GM18861 (cell line): ENCODE measurements around the gene DPYD.

Source experiments
- ATAC-seq: cut with Tn5 transposase; IDR thresholded peaks from one replicate; pipeline ENCODE4 v1.9.1; 2021; ENCODE audit not compliant: unreplicated experiment

The DPYD gene

DNA sequence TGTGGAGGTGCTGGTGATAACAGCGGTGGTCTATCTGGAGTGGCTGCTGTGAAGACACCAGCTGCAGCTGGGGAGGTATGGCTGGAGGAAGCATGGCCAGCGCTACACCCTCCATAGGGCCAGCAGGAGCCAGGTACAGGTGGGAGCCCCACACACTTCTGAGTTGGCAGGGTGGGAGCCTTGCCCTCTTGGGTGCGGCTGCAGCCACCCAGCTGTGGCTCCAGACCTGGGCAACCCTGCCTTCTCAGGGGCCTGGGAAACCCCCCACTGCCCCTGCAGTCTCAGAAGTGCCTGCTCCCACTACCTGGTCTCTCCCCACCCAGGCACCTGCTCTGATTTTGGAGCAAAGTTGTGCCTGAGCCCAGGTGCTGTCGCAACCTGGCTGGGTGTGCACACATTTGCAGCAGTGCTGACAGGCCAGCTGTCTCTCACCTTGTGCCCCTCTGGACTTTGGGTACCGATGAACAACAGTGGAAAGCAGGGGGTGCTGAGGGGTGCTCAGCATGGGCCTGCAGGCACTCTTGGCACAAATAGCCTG is 76.2 kb downstream of the DPYD start:
- no peak for ATAC-seq

- no peak for ATAC-seq
Measured at GRCh38 chr1:97841338-97841737, 79.5 kb downstream of the DPYD start.

- ATAC-seq, result no peak
Measured at GRCh38 chr1:97837161-97837560, 83.7 kb downstream of the DPYD start.

GRCh38 chr1:97834899-97835298 is 85.9 kb downstream of the DPYD start:
- no peak for ATAC-seq

GRCh38 chr1:97833881-97834280 is 87.0 kb downstream of the DPYD start:
- ATAC-seq, result no peak

GRCh38 chr1:97832481-97832880 is 88.4 kb downstream of the DPYD start:
- no peak for ATAC-seq

DNA sequence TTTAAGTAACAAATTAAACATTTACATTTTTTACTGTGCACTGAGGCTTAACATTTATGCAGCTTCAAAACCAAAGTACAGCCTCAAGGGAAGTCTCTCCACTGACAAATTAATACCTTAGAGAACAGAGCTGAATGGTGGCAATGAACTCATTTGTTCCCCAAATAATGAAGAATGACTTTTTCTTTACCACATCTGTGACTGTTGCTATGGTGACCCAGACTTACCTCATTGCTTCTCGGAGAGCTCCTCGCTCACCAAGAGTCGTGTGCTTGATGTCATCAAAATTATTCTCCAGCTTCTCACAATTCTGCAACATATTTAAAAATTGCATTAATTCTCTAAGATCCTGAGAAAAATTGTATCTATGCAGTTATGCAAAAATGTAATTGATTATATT is 92.9 kb downstream of the DPYD start:
- ATAC-seq, result peak; percentile 80

- ATAC-seq, result no peak
Measured at GRCh38 chr1:97826820-97827219, 94.0 kb downstream of the DPYD start.

GRCh38 chr1:97824624-97825023 is 96.2 kb downstream of the DPYD start:
- no peak for ATAC-seq

GRCh38 chr1:97824200-97824599 is 96.6 kb downstream of the DPYD start:
- no peak for ATAC-seq

DNA sequence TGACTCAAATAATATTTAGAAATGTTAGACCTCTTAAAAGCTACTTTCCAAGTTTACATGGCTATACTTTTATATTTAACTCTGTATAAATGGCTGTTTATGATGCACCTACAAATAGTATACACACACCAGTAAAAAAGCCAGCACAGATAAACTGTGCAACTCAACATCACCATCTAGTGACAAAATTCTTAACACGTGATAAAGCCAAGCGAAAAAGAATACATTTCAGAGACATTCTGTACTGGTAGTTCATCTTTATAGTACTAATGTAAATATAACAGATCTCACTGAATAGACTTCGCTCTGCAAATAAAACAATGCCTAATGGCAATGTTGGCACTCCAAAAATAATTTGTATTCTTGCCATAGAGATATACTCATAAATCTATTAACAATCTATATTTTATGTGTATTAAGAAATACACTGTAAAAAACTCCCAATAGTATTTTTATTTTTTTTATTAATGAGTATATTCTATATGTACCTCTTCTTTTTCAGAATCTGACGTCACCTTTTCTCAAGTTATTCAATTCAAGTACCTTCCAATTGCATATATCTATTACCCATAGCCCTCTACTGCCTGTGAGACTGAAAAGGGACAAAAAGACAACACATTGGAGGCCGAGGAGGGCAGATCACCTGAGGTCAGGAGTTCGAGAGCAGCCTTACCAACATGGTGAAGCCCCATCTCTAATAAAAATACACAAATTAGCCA is 100.2 kb downstream of the DPYD start:
- ATAC-seq, result peak; percentile 81

DNA sequence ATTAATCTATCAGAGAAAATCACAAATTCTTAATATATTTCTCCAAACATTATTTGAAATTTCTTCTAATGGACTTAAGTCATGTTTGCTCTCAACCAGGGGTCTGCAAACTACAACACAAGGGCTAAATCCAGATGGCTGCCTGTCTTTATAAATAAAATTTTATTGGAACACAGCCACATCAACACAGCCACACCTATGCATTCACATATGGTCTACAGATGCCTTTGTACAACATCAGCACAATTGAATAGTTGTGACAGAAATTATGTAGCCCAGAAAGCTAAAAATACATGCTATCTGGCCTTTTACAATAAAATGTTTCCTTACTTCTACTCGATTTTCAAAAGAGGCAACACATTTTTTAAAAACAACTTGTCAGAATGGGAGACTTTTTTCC is 103.9 kb downstream of the DPYD start:
- no peak for ATAC-seq

- no peak for ATAC-seq
Measured at GRCh38 chr1:97814804-97815203, 106.0 kb downstream of the DPYD start.

GRCh38 chr1:97814121-97814520 is 106.7 kb downstream of the DPYD start:
- ATAC-seq, result no peak

- ATAC-seq, result no peak
Measured at GRCh38 chr1:97812076-97812475, 108.8 kb downstream of the DPYD start.

DNA sequence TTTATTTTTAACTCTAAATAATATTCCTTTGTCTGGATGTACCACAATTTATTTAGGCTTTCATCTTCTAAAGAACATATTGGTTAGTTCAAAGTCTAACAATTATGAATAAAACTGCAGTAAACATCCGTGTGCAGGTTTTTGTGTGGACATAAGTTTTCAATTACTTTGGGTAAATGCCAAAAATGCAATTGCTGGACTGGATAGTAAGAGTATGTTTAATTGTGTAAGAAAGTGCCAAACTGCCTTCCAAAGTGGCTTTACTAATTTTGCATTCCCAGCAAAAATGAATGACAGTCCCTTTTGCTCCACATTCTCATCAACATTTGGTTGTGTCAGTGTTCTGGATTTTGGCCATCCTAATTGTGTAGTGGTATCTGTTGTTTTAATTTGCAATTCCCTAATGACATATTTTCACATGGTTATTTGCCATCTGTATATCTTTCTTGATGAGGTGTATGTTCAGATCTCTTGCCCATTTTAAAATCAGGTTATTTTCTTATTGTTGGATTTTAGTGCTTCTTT is 113.8 kb downstream of the DPYD start:
- ATAC-seq, result no peak

DNA sequence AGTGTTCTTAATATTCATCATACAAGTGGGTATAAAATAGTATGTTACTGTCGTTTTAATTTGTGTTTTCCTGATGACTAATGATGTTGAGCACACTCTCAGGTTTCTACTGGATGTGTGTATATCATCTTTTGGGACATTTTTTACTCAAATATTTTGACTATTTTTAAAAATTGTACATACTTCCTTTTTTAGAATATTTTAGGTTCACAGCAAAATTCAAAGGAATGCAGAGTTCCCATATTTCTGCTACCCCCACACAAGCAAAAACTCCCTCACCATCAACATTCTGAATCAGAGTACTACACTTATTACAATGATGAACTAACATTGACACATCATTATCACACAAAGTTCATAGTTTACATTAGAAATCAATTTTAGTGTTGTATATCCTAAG is 114.5 kb downstream of the DPYD start:
- ATAC-seq, result no peak

DNA sequence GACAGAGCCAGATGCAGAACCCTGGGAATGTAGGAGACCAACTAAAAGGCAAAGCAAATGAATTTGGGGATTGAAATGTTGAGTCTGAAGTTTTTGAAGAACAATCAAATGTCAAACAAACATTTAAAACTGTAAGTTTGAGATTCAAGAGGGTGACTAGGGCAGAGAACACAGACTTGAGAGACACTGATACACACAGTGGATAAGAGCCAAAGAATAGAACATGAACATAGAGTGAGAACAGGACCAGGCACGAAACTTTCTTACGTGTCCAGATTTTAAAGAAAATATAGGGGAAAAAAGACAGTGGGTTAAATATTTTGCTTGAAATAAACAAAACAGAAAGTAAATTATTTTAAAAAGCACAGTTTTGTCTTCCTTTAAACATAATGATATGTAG is 115.7 kb downstream of the DPYD start:
- ATAC-seq, result no peak

GRCh38 chr1:97803026-97803425 is 117.8 kb downstream of the DPYD start:
- no peak for ATAC-seq

- no peak for ATAC-seq
Measured at GRCh38 chr1:97802011-97802410, 118.8 kb downstream of the DPYD start.

- ATAC-seq, result no peak
Measured at GRCh38 chr1:97797403-97798183, 123.2 kb downstream of the DPYD start.

- no peak for ATAC-seq
Measured at GRCh38 chr1:97796711-97797110, 124.1 kb downstream of the DPYD start.
